GM12878 (cell line): ENCODE data around the gene TBX10. TPM values are rescaled to one million over a fixed set of nuclear protein-coding genes. Genes with fewer than 3 reads are reported as not detected.

Source experiments
- ATAC-seq: fragments of 200-7000 bp; cut with Tn5 transposase; 3 replicates; pipeline ENCODE4 v1.9.1; 2020; ENCODE audit warnings: mild to moderate bottlenecking, moderate library complexity
- BruUV-seq: library from RNA; stranded (reverse); fragments of 400-500 nt; replicated peaks from 2 replicates; lab custom pipeline; 2021; lab: Mats Ljungman, UMichigan
- CTCF ChIA-PET: fragments of 300-600 bp; sonication (Branson Sonifier 250); formaldehyde crosslinking; extraction: SDS; loops from one replicate; lab custom pipeline; 2021; ENCODE audit warnings: inconsistent platforms; lab: Yijun Ruan, JAX
- POLR2A ChIA-PET: fragments of 350-600 bp; formaldehyde crosslinking; extraction: SDS; loops from one replicate; lab custom pipeline; 2021; ENCODE audit warnings: inconsistent platforms; lab: Charles Lee
- RAD21 ChIA-PET: fragments of 300-600 bp; sonication (Branson Sonifier 250); formaldehyde crosslinking; loops from one replicate; lab custom pipeline; 2023; ENCODE audit warnings: antibody characterized with exemption; ENCODE audit not compliant: unreplicated experiment; lab: Charles Lee
- SMC1A ChIA-PET: fragments of 300-600 bp; sonication (Branson Sonifier 250); formaldehyde crosslinking; loops from one replicate; lab custom pipeline; 2023; ENCODE audit not compliant: unreplicated experiment, uncharacterized antibody; lab: Charles Lee
- DNase-seq: peaks from one replicate; pipeline ENCODE4 v3.0.0-alpha.2; 2011; ENCODE audit warnings: low read depth, low spot score
- FAIRE-seq: peaks from 3 replicates; lab custom pipeline; 2011; peaks lifted over from hg19 to GRCh38; lab: Jason Lieb, UNC
- H2AFZ ChIP-seq: 2 replicates; pipeline ENCODE4 v1.6.0; 2011; ENCODE audit warnings: low read depth, low read length, control low read depth; ENCODE audit not compliant: control insufficient read depth
- H3K27ac ChIP-seq: 2 replicates; pipeline ENCODE4 v1.5.1; 2011; ENCODE audit warnings: control low read depth; ENCODE audit not compliant: control insufficient read depth, insufficient read depth
- H3K27me3 ChIP-seq, 2 experiments: replicated peaks in 1 of 2; 2 replicates each; pipeline versions ENCODE4 v1.6.0 to v1.6.1; 2011; ENCODE audit warnings: low read length in 1 of 2; ENCODE audit not compliant: control insufficient read depth in 2 of 2, insufficient read depth in 2 of 2
- H3K36me3 ChIP-seq, 2 experiments: 2 replicates each; pipeline ENCODE4 v1.5.1; 2011; ENCODE audit warnings: low read length in 1 of 2; ENCODE audit not compliant: control insufficient read depth in 2 of 2, insufficient read depth in 2 of 2
- H3K4me1 ChIP-seq: 2 replicates; pipeline ENCODE4 v1.6.1; 2011; ENCODE audit warnings: mild to moderate bottlenecking, low read length, moderate library complexity, mixed read lengths; ENCODE audit not compliant: control insufficient read depth, insufficient read depth
- H3K4me2 ChIP-seq: 2 replicates; pipeline ENCODE4 v1.6.0; 2011; ENCODE audit warnings: control low read depth; ENCODE audit not compliant: control insufficient read depth, insufficient read depth
- H3K4me3 ChIP-seq: fragments of 200-600 bp; sonication (generic); 2 replicates; pipeline ENCODE4 v1.5.1; 2016
- H3K79me2 ChIP-seq: 2 replicates; pipeline ENCODE4 v1.6.0; 2011; ENCODE audit warnings: low read length; ENCODE audit not compliant: control insufficient read depth, insufficient read depth
- H3K9ac ChIP-seq: 2 replicates; pipeline ENCODE4 v1.8.0; 2011; ENCODE audit warnings: low read length, control low read depth, mixed read lengths; ENCODE audit not compliant: control insufficient read depth, insufficient read depth
- H3K9me3 ChIP-seq: replicated peaks from 3 replicates; pipeline ENCODE4 v1.5.1; 2011; ENCODE audit warnings: mild to moderate bottlenecking, low read length; ENCODE audit not compliant: control insufficient read depth, insufficient read depth
- H4K20me1 ChIP-seq: 2 replicates; pipeline ENCODE4 v1.6.0; 2011; ENCODE audit not compliant: control insufficient read depth, insufficient read depth
- BACH1 ChIP-seq: fragments of 450-650 bp; IDR thresholded peaks from 2 replicates; pipeline ENCODE4 v1.6.1; 2017; ENCODE audit warnings: mild to moderate bottlenecking, borderline replicate concordance
- CBX3 ChIP-seq: fragments of 200-600 bp; sonication (generic); IDR thresholded peaks from 2 replicates; pipeline ENCODE4 v1.6.1; 2016; ENCODE audit warnings: low read depth, borderline replicate concordance
- ETV6 ChIP-seq, 2 experiments: fragments of 450-650 bp in 1 of 2; IDR thresholded peaks in 1 of 2; conservative IDR thresholded peaks in 1 of 2; 2 replicates each; pipeline ENCODE4 v1.6.1; 2014; ENCODE audit warnings: antibody characterized with exemption in 1 of 2, borderline replicate concordance in 1 of 2, low read depth in 1 of 2, mild to moderate bottlenecking in 1 of 2, moderate library complexity in 1 of 2
- FOXM1 ChIP-seq: IDR thresholded peaks from 2 replicates; pipeline ENCODE4 v1.6.1; 2012; ENCODE audit warnings: low read depth, mild to moderate bottlenecking, inconsistent platforms, low read length, moderate library complexity
- HCFC1 ChIP-seq: fragments of 150-350 bp; IDR thresholded peaks from 2 replicates; pipeline ENCODE4 v1.6.1; 2014; ENCODE audit warnings: low read length
- IKZF2 ChIP-seq, 2 experiments: fragments of 450-650 bp; IDR thresholded peaks; 2 replicates each; pipeline ENCODE4 v1.6.1; 2017; ENCODE audit warnings: mild to moderate bottlenecking in 2 of 2, moderate library complexity in 2 of 2
- KLF5 ChIP-seq: fragments of 450-650 bp; IDR thresholded peaks from 2 replicates; pipeline ENCODE4 v1.6.1; 2014; ENCODE audit warnings: mild to moderate bottlenecking; ENCODE audit not compliant: partially characterized antibody
- POU2F2 ChIP-seq: IDR thresholded peaks from 3 replicates; pipeline ENCODE4 v1.6.1; 2011; ENCODE audit warnings: low read depth, mild to moderate bottlenecking, low read length, borderline replicate concordance
- TARDBP ChIP-seq: IDR thresholded peaks from 2 replicates; pipeline ENCODE4 v1.6.1; 2016; ENCODE audit warnings: borderline replicate concordance
- WGBS: methylation state at CpG from one replicate; pipeline ENCODE4 v1.1.6; 2016; ENCODE audit warnings: low lambda C conversion rate; ENCODE audit not compliant: insufficient replicate concordance, insufficient coverage; ENCODE audit errors: missing lambda C conversion rate; 5-methylcytosine and 5-hydroxymethylcytosine counted together
- in situ Hi-C: fragments of 300-500 bp; cut with MboI; formaldehyde crosslinking; loops from 9 replicates; pipeline ENCODE4 v1.14.3; 2018; ENCODE audit warnings: mixed read lengths
- intact Hi-C: fragments of 100-400 bp; cut with micrococcal nuclease; formaldehyde crosslinking; loops from one replicate; pipeline ENCODE4 v1.14.2; 2022; ENCODE audit not compliant: unreplicated experiment
- polyA plus RNA-seq, 11 experiments: library from polyadenylated mRNA; depleted of rRNA in 4 of 11; unstranded in 6 of 11; stranded (reverse) in 5 of 11; fragments of >200 nt; fragmentation: Nextera tagmentation in 4 of 11; fragmentation: Illumina TruSeq in 1 of 11; extraction: Ambion mirVana in 4 of 11; extraction: Trizol in 1 of 11; gene quantifications; 1 replicate in 1 of 11; 2 replicates in 10 of 11; pipeline versions ENCODE4 v1.2.1 to v1.2.3, GENCODE V29; 2011 to 2016; ENCODE audit warnings: inconsistent platforms in 2 of 11, missing spikeins in 2 of 11, low read depth in 1 of 11
- total RNA-seq, 4 experiments: library from RNA; depleted of rRNA in 3 of 4; stranded (reverse); fragments of >200 nt in 3 of 4; fragmentation: Illumina TruSeq in 1 of 4; extraction: Trizol in 1 of 4; gene quantifications; 2 replicates each; pipeline versions ENCODE4 v1.2.1 to v1.2.3, GENCODE V29; 2013 to 2021
- TF ChIP-seq, protein P1 (sequence below): IDR thresholded peaks from 2 replicates; pipeline ENCODE4 v1.6.1; 2012; ENCODE audit warnings: improper control_type of control experiment, low read depth, low read length; ENCODE audit not compliant: insufficient replicate concordance
- TF ChIP-seq, protein P2 (sequence below): fragments of 150-350 bp; IDR thresholded peaks from 2 replicates; pipeline ENCODE4 v1.6.1; 2016; ENCODE audit warnings: low read depth, low read length
- TF ChIP-seq, protein P3 (sequence below): IDR thresholded peaks from 2 replicates; pipeline ENCODE4 v1.6.1; 2011; ENCODE audit warnings: borderline replicate concordance, low read depth, mild to moderate bottlenecking, moderate library complexity, mixed read lengths, low read length; ENCODE audit not compliant: insufficient read depth; ENCODE audit errors: extremely low read length

TBX10 gene
- total and polyA plus RNA-seq, 10 of the 15 experiments (the other 5 are each of a cell fraction or from before 2014, with no cell fraction given) = 0.10 to 0.44 (median 0.20) TPM; not detected in 4

DNA sequence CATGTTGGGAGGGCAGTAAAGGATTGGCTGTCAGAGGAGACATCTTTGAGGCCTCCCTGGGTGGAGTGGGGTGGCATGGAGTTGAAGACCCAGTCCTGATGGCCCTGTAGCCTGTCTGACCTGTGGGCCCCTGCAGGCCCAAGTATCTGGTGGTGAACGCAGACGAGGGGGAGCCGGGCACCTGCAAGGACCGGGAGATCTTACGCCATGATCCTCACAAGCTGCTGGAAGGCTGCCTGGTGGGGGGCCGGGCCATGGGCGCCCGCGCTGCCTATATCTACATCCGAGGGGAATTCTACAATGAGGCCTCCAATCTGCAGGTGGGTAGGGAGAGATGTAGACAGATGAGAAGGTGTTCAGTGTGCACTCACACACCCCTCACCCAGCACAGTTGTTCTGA is 30.2 kb downstream of the TBX10 start (continued):
- TF ChIP-seq KLF5 = no peak

DNA sequence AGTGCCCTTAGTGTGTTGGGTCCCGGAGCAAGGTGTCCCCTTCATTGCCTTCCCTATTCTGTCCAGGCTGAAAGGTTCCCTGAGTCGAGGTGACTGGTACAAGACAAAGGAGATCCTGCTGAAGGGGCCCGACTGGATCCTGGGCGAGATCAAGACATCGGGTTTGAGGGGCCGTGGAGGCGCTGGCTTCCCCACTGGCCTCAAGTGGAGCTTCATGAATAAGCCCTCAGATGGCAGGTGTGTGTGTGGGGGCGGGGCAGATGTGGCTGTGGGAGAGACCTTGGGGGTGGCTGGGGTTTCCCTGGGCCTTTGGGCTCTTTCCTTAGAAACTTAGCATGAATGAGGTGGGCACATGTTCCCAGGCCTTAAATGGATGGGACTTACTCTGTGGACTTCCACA is 31.1 kb downstream of the TBX10 start:
- POLR2A ChIA-PET = interaction anchor here (1.2 kb wide), 1 partner anchor 22 kb away, joined by 4 read pairs; no protein-coding TSS in a partner anchor
- no peaks in the 10 kb centered on the region for H4K20me1 ChIP-seq
- H3K4me2 ChIP-seq = peak overlapping the region; percentile 68; the same call in 1 of the 2 replicates
- TF ChIP-seq HCFC1 = no peak
- no peak for TF ChIP-seq FOXM1
- no peak for TF ChIP-seq BACH1
- TF ChIP-seq ETV6 (conservative IDR thresholded peaks at IDR 0.05 in 1 of 2, IDR thresholded peaks at IDR 0.05 in 1 of 2; ENCODE audit: borderline replicate concordance in 1 of 2, low read depth in 1 of 2) = no peak
- TF ChIP-seq, protein P1, sequence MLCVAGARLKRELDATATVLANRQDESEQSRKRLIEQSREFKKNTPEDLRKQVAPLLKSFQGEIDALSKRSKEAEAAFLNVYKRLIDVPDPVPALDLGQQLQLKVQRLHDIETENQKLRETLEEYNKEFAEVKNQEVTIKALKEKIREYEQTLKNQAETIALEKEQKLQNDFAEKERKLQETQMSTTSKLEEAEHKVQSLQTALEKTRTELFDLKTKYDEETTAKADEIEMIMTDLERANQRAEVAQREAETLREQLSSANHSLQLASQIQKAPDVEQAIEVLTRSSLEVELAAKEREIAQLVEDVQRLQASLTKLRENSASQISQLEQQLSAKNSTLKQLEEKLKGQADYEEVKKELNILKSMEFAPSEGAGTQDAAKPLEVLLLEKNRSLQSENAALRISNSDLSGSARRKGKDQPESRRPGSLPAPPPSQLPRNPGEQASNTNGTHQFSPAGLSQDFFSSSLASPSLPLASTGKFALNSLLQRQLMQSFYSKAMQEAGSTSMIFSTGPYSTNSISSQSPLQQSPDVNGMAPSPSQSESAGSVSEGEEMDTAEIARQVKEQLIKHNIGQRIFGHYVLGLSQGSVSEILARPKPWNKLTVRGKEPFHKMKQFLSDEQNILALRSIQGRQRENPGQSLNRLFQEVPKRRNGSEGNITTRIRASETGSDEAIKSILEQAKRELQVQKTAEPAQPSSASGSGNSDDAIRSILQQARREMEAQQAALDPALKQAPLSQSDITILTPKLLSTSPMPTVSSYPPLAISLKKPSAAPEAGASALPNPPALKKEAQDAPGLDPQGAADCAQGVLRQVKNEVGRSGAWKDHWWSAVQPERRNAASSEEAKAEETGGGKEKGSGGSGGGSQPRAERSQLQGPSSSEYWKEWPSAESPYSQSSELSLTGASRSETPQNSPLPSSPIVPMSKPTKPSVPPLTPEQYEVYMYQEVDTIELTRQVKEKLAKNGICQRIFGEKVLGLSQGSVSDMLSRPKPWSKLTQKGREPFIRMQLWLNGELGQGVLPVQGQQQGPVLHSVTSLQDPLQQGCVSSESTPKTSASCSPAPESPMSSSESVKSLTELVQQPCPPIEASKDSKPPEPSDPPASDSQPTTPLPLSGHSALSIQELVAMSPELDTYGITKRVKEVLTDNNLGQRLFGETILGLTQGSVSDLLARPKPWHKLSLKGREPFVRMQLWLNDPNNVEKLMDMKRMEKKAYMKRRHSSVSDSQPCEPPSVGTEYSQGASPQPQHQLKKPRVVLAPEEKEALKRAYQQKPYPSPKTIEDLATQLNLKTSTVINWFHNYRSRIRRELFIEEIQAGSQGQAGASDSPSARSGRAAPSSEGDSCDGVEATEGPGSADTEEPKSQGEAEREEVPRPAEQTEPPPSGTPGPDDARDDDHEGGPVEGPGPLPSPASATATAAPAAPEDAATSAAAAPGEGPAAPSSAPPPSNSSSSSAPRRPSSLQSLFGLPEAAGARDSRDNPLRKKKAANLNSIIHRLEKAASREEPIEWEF = no peak
- TF ChIP-seq, protein P2, sequence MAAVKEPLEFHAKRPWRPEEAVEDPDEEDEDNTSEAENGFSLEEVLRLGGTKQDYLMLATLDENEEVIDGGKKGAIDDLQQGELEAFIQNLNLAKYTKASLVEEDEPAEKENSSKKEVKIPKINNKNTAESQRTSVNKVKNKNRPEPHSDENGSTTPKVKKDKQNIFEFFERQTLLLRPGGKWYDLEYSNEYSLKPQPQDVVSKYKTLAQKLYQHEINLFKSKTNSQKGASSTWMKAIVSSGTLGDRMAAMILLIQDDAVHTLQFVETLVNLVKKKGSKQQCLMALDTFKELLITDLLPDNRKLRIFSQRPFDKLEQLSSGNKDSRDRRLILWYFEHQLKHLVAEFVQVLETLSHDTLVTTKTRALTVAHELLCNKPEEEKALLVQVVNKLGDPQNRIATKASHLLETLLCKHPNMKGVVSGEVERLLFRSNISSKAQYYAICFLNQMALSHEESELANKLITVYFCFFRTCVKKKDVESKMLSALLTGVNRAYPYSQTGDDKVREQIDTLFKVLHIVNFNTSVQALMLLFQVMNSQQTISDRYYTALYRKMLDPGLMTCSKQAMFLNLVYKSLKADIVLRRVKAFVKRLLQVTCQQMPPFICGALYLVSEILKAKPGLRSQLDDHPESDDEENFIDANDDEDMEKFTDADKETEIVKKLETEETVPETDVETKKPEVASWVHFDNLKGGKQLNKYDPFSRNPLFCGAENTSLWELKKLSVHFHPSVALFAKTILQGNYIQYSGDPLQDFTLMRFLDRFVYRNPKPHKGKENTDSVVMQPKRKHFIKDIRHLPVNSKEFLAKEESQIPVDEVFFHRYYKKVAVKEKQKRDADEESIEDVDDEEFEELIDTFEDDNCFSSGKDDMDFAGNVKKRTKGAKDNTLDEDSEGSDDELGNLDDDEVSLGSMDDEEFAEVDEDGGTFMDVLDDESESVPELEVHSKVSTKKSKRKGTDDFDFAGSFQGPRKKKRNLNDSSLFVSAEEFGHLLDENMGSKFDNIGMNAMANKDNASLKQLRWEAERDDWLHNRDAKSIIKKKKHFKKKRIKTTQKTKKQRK = no peak
- no peak for TF ChIP-seq POU2F2
- no peak for TF ChIP-seq CBX3
- TF ChIP-seq TARDBP = no peak
- TF ChIP-seq IKZF2 (IDR thresholded peaks at IDR 0.05) = no peak
- TF ChIP-seq, protein P3, sequence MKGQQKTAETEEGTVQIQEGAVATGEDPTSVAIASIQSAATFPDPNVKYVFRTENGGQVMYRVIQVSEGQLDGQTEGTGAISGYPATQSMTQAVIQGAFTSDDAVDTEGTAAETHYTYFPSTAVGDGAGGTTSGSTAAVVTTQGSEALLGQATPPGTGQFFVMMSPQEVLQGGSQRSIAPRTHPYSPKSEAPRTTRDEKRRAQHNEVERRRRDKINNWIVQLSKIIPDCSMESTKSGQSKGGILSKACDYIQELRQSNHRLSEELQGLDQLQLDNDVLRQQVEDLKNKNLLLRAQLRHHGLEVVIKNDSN = no peak

More for the DNA sequence above, 31.1 kb downstream of the TBX10 start:
- RAD21 ChIA-PET = interaction anchor here (0.8 to 1.4 kb wide), 4 partner anchors 21 to 228 kb away, joined by 3 to 4 read pairs (median 4); partner anchors contain the start of gene GSTP1
- no peak for FAIRE-seq
- Histone ChIP-seq H3K4me3 (no peak overlapping the region), H3K9ac (no peak overlapping the region), H3K27me3 (no peaks in the 10 kb centered on the region), H3K36me3 (peaks cover 11 to 22% of the 10 kb centered on the region in 2 experiments; a peak in 3 of 4 replicates), H3K79me2 (peaks cover 16% of the 10 kb centered on the region), H3K4me1 (peaks cover 16% of the 10 kb centered on the region), H3K27ac (no peak overlapping the region), H3K9me3 (no peaks in the 10 kb centered on the region), H2AFZ (no peak overlapping the region)
- 97% methylated on average over 8 of the region's 8 CpGs for WGBS
- intact Hi-C loops = no loop called here
- no peak for DNase-seq
- BruUV-seq = no TSS peak
- in situ Hi-C loops = no loop called here
- CTCF ChIA-PET = interaction anchor here (1.0 to 2.5 kb wide), 5 partner anchors 9 to 36 kb away, joined by 3 to 9 read pairs (median 5); partner anchors contain the start of gene NUDT8
- no peak for ATAC-seq
- SMC1A ChIA-PET = interaction anchor here (1.0 to 1.1 kb wide), 2 partner anchors 17 to 36 kb away, joined by 3 read pairs; no protein-coding TSS in a partner anchor
